Measurements from ENCODE around the gene MYLK4. TPM values are rescaled to one million over a fixed set of nuclear protein-coding genes. Genes with fewer than 3 reads are reported as not detected.

Gene MYLK4
- total and polyA plus RNA-seq, 2 of the 13 experiments (the other 11 are each of a cell fraction or from before 2014, with no cell fraction given): 0.26 to 0.29 TPM

GRCh38 chr6:2790588-2791449 is 40.1 kb upstream of the MYLK4 start (continued):
- TF ChIP-seq YY1 (IDR thresholded peaks at IDR 0.05; ENCODE audit: insufficient read depth, insufficient replicate concordance, low read depth, low read length) (peak; percentile 29), PRDM4 (CRISPR knock-in tag; IDR thresholded peaks at IDR 0.05; ENCODE audit: borderline replicate concordance) (no peak), BCLAF1 (IDR thresholded peaks at IDR 0.05) (no peak), DRAP1 (CRISPR knock-in tag; IDR thresholded peaks at IDR 0.05) (peak; percentile 29; the same call in 1 of the 2 replicates), MEIS2 (CRISPR knock-in tag; IDR thresholded peaks at IDR 0.05) (no peak), ZNF280B (CRISPR knock-in tag; IDR thresholded peaks at IDR 0.05; ENCODE audit: borderline replicate concordance) (no peak), SOX13 (IDR thresholded peaks at IDR 0.05) (no peak), SOX13 (CRISPR knock-in tag; conservative IDR thresholded peaks at IDR 0.05 in 1 of 2, IDR thresholded peaks at IDR 0.05 in 1 of 2) (peak in 1 of 2 experiments; percentile 42; a peak in 1 of 4 replicates), TAF15 (IDR thresholded peaks at IDR 0.05; ENCODE audit: low read depth, low read length, poor library complexity, severe bottlenecking) (no peak), ZNF296 (CRISPR knock-in tag; conservative IDR thresholded peaks at IDR 0.05) (no peak), ZNF34 (CRISPR knock-in tag; IDR thresholded peaks at IDR 0.05; ENCODE audit: borderline replicate concordance) (no peak), NFATC3 (CRISPR knock-in tag; IDR thresholded peaks at IDR 0.05) (no peak), CC2D1A (CRISPR knock-in tag; IDR thresholded peaks at IDR 0.05) (no peak), ZNF563 (CRISPR knock-in tag; IDR thresholded peaks at IDR 0.05) (no peak), THRA (CRISPR knock-in tag; IDR thresholded peaks at IDR 0.05; ENCODE audit: borderline replicate concordance) (peak; percentile 62; the same call in 1 of the 2 replicates), SMYD3 (CRISPR knock-in tag; IDR thresholded peaks at IDR 0.05) (0 out of 2 replicates have a peak, but pooled peaks have one; percentile 28), KAT8 (CRISPR knock-in tag; IDR thresholded peaks at IDR 0.05) (peak; percentile 61; the same call in 1 of the 2 replicates), MYPOP (CRISPR knock-in tag; IDR thresholded peaks at IDR 0.05) (no peak)

Measured in HepG2 (cell line).